K562 (cell line): ENCODE results near the gene NACC1. TPM values are rescaled to one million over a fixed set of nuclear protein-coding genes. Genes with fewer than 3 reads are reported as not detected.

Experiments
- ARID1B ChIP-seq: fragments of 450-650 bp; IDR thresholded peaks from 2 replicates; pipeline ENCODE4 v1.6.1; 2016; ENCODE audit warnings: antibody characterized with exemption, mild to moderate bottlenecking, inconsistent platforms
- BCOR ChIP-seq: fragments of 450-650 bp; IDR thresholded peaks from 2 replicates; pipeline ENCODE4 v1.6.1; 2016
- BRF1 ChIP-seq: IDR thresholded peaks from 3 replicates; pipeline ENCODE4 v1.6.1; 2011; ENCODE audit warnings: borderline replicate concordance, mild to moderate bottlenecking; ENCODE audit not compliant: insufficient read length; ENCODE audit errors: extremely low read depth
- CBX3 ChIP-seq, 2 experiments: IDR thresholded peaks; 1 replicate in 1 of 2; 2 replicates in 1 of 2; pipeline ENCODE4 v1.6.1; 2012; ENCODE audit warnings: inconsistent platforms in 2 of 2, low read length in 2 of 2, borderline replicate concordance in 1 of 2, control low read depth in 1 of 2
- DMBX1 ChIP-seq: fragments of 250-450 bp; sonication (Bioruptor Pico); IDR thresholded peaks from 2 replicates; pipeline ENCODE4 v1.8.0; 2022; ENCODE audit warnings: inconsistent platforms, mild to moderate bottlenecking, moderate library complexity, borderline replicate concordance
- EGR1 ChIP-seq: fragments of 450-650 bp; conservative IDR thresholded peaks from 2 replicates; pipeline ENCODE4 v1.6.1; 2017; ENCODE audit warnings: mild to moderate bottlenecking
- HMGN3 ChIP-seq: IDR thresholded peaks from 2 replicates; pipeline ENCODE4 v1.6.1; 2011; ENCODE audit warnings: borderline replicate concordance, low read depth, mild to moderate bottlenecking, mixed read lengths, low read length; ENCODE audit not compliant: insufficient read length; ENCODE audit errors: extremely low read depth
- HMGXB4 ChIP-seq: sonication (generic); formaldehyde crosslinking; IDR thresholded peaks from 2 replicates; pipeline ENCODE4 v1.8.1; 2023; ENCODE audit warnings: mild to moderate bottlenecking, missing genetic modification reagents
- HNRNPK ChIP-seq: fragments of 200-400 bp; formaldehyde crosslinking; IDR thresholded peaks from one replicate; pipeline ENCODE4 v1.6.1; 2018; ENCODE audit warnings: mild to moderate bottlenecking, low read depth, low read length; ENCODE audit not compliant: poor library complexity, severe bottlenecking
- KDM1A ChIP-seq, 2 experiments: fragments of 450-650 bp; IDR thresholded peaks; 2 replicates each; pipeline ENCODE4 v1.6.1; 2016; ENCODE audit warnings: mild to moderate bottlenecking in 2 of 2
- MTA2 ChIP-seq: fragments of 450-650 bp; IDR thresholded peaks from 2 replicates; pipeline ENCODE4 v1.6.1; 2016; ENCODE audit warnings: low read depth
- NBN ChIP-seq: fragments of 450-650 bp; IDR thresholded peaks from 2 replicates; pipeline ENCODE4 v1.6.1; 2016; ENCODE audit warnings: low read depth, mild to moderate bottlenecking
- NUFIP1 ChIP-seq: fragments of 450-650 bp; IDR thresholded peaks from 2 replicates; pipeline ENCODE4 v1.6.1; 2018; ENCODE audit not compliant: partially characterized antibody
- TSC22D4 ChIP-seq: fragments of 450-650 bp; IDR thresholded peaks from 2 replicates; pipeline ENCODE4 v1.6.1; 2016; ENCODE audit warnings: missing genetic modification characterization, missing biosample characterization, control low read depth
- ZBTB7A ChIP-seq: IDR thresholded peaks from 2 replicates; pipeline ENCODE4 v1.6.1; 2011; ENCODE audit warnings: low read depth, mild to moderate bottlenecking, low read length, moderate library complexity, borderline replicate concordance; ENCODE audit not compliant: control insufficient read depth
- ZNF121 ChIP-seq: sonication (generic); formaldehyde crosslinking; conservative IDR thresholded peaks from 2 replicates; pipeline ENCODE4 v1.8.0; 2022; ENCODE audit warnings: missing genetic modification reagents
- ZNF224 ChIP-seq: sonication (generic); formaldehyde crosslinking; IDR thresholded peaks from 2 replicates; pipeline ENCODE4 v1.8.0; 2022; ENCODE audit warnings: mild to moderate bottlenecking, missing genetic modification reagents
- ZSCAN32 ChIP-seq: fragments of 450-650 bp; formaldehyde crosslinking; IDR thresholded peaks from 2 replicates; pipeline ENCODE4 v1.4.0; 2020; ENCODE audit warnings: mild to moderate bottlenecking, moderate library complexity
- ZZZ3 ChIP-seq: fragments of 450-650 bp; IDR thresholded peaks from 2 replicates; pipeline ENCODE4 v1.6.1; 2016; ENCODE audit warnings: antibody characterized with exemption, mild to moderate bottlenecking, moderate library complexity
- polyA plus RNA-seq, 8 experiments: library from polyadenylated mRNA; depleted of rRNA in 4 of 8; stranded (reverse) in 5 of 8; unstranded in 3 of 8; fragments of >200 nt; fragmentation: Nextera tagmentation in 2 of 8; fragmentation: Illumina TruSeq in 1 of 8; extraction: Ambion mirVana in 2 of 8; extraction: Trizol in 1 of 8; gene quantifications; 2 replicates each; pipeline versions ENCODE4 v1.2.1 to v1.2.3, GENCODE V29; 2011 to 2014; ENCODE audit warnings: inconsistent platforms in 1 of 8, missing spikeins in 1 of 8
- total RNA-seq, 7 experiments: library from RNA; depleted of rRNA in 6 of 7; stranded (reverse); fragments of >200 nt in 6 of 7; fragmentation: Illumina TruSeq in 2 of 7; extraction: Trizol in 2 of 7; gene quantifications; 2 replicates each; pipeline versions ENCODE4 v1.2.1 to v1.2.3, GENCODE V29; 2011 to 2021; ENCODE audit warnings: low replicate concordance in 1 of 7
- TF ChIP-seq, protein P1 (sequence below): fragments of 250-450 bp; sonication (Bioruptor Pico); IDR thresholded peaks from 2 replicates; pipeline ENCODE4 v1.4.0; 2020; ENCODE audit warnings: mild to moderate bottlenecking
- TF ChIP-seq, protein P2 (sequence below): fragments of 200-800 bp; sonication (Bioruptor generic); IDR thresholded peaks from 2 replicates; pipeline ENCODE4 v1.6.1; 2017; ENCODE audit warnings: missing genetic modification characterization, missing compliant biosample characterization
- TF ChIP-seq, protein P3 (sequence below): fragments of 250-450 bp; sonication (Bioruptor Pico); IDR thresholded peaks from 2 replicates; pipeline ENCODE4 v1.5.0; 2022; ENCODE audit warnings: mild to moderate bottlenecking

The NACC1 gene
- total and polyA plus RNA-seq, 9 of the 15 experiments (the other 6 are each of a cell fraction or from before 2014, with no cell fraction given): 0.04 to 96.6 (median 25.8) TPM

GRCh38 chr19:13151605-13152355 is 33.7 kb downstream of the NACC1 start (continued):
- TF ChIP-seq KDM1A (IDR thresholded peaks at IDR 0.05) (no peak), ZZZ3 (no peak), CBX3 (IDR thresholded peaks at IDR 0.05; ENCODE audit: borderline replicate concordance in 1 of 2, low read length in 2 of 2) (peak in 1 of 2 experiments; percentile 17; a peak in 1 of 3 replicates), EGR1 (peak; percentile 86), NBN (no peak), ZSCAN32 (CRISPR knock-in tag) (no peak), ZNF224 (no peak), ARID1B (no peak), HNRNPK (no peak), HMGN3 (peak; percentile 74), MTA2 (no peak), TSC22D4 (tag) (no peak), BCOR (0 out of 2 replicates have a peak, but pooled peaks have one; percentile 8), ZNF121 (CRISPR knock-in tag) (no peak), DMBX1 (CRISPR knock-in tag) (no peak), BRF1 (no peak), NUFIP1 (no peak), HMGXB4 (CRISPR knock-in tag) (no peak), ZBTB7A (peak; percentile 88)
- TF ChIP-seq, protein P1, sequence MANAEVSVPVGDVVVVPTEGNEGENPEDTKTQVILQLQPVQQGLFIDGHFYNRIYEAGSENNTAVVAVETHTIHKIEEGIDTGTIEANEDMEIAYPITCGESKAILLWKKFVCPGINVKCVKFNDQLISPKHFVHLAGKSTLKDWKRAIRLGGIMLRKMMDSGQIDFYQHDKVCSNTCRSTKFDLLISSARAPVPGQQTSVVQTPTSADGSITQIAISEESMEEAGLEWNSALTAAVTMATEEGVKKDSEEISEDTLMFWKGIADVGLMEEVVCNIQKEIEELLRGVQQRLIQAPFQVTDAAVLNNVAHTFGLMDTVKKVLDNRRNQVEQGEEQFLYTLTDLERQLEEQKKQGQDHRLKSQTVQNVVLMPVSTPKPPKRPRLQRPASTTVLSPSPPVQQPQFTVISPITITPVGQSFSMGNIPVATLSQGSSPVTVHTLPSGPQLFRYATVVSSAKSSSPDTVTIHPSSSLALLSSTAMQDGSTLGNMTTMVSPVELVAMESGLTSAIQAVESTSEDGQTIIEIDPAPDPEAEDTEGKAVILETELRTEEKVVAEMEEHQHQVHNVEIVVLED: peak; percentile 69
- TF ChIP-seq, protein P2, sequence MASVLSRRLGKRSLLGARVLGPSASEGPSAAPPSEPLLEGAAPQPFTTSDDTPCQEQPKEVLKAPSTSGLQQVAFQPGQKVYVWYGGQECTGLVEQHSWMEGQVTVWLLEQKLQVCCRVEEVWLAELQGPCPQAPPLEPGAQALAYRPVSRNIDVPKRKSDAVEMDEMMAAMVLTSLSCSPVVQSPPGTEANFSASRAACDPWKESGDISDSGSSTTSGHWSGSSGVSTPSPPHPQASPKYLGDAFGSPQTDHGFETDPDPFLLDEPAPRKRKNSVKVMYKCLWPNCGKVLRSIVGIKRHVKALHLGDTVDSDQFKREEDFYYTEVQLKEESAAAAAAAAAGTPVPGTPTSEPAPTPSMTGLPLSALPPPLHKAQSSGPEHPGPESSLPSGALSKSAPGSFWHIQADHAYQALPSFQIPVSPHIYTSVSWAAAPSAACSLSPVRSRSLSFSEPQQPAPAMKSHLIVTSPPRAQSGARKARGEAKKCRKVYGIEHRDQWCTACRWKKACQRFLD (CRISPR knock-in tag): no peak
- TF ChIP-seq, protein P3, sequence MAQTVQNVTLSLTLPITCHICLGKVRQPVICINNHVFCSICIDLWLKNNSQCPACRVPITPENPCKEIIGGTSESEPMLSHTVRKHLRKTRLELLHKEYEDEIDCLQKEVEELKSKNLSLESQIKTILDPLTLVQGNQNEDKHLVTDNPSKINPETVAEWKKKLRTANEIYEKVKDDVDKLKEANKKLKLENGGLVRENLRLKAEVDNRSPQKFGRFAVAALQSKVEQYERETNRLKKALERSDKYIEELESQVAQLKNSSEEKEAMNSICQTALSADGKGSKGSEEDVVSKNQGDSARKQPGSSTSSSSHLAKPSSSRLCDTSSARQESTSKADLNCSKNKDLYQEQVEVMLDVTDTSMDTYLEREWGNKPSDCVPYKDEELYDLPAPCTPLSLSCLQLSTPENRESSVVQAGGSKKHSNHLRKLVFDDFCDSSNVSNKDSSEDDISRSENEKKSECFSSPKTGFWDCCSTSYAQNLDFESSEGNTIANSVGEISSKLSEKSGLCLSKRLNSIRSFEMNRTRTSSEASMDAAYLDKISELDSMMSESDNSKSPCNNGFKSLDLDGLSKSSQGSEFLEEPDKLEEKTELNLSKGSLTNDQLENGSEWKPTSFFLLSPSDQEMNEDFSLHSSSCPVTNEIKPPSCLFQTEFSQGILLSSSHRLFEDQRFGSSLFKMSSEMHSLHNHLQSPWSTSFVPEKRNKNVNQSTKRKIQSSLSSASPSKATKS (CRISPR knock-in tag): no peak
